ENCODE measurements around the gene CACUL1. TPM values are rescaled to one million over a fixed set of nuclear protein-coding genes. Genes with fewer than 3 reads are reported as not detected.
"Not testable (repeated sequence)": the region's sequence is repeated elsewhere in the genome, so short reads cannot be mapped to it uniquely, and the experiment has no call there.

Gene CACUL1
- total RNA-seq, 1 experiment from 2014 or later: 38.5 TPM

- Histone ChIP-seq H2AK5ac (ENCODE audit: insufficient read length, low read length) (no peak overlapping the region), H3T11ph (ENCODE audit: low read length) (no peak overlapping the region), H3K23me2 (ENCODE audit: insufficient read length, low read depth, low read length, poor library complexity, severe bottlenecking) (no peaks in the 10 kb centered on the region), H2BK12ac (ENCODE audit: insufficient read length, low read depth, low read length) (no peak overlapping the region), H2BK15ac (ENCODE audit: low read depth, low read length) (no peak overlapping the region), H3K27ac (ENCODE audit: insufficient read length, low read depth, low read length) (no peak overlapping the region), H2BK120ac (ENCODE audit: low read depth, low read length, poor library complexity, severe bottlenecking) (no peak overlapping the region), H2AFZ (ENCODE audit: low read length) (no peak overlapping the region), H3K27me3 (ENCODE audit: insufficient read depth, low read length) (no peaks in the 10 kb centered on the region), H4K91ac (ENCODE audit: insufficient read length, low read depth, low read length) (no peak overlapping the region), H2BK5ac (ENCODE audit: insufficient read length, low read length) (no peak overlapping the region), H3K4me2 (ENCODE audit: insufficient read depth, insufficient read length, low read length) (no peak overlapping the region), H3K9ac (ENCODE audit: extremely low read depth, insufficient read length, low read length) (no peak overlapping the region), H3K4me1 (ENCODE audit: insufficient read depth, low read length) (no peaks in the 10 kb centered on the region), H3K4ac (ENCODE audit: low read depth, low read length) (no peak overlapping the region), H3K23ac (ENCODE audit: insufficient read length, low read depth, low read length) (no peak overlapping the region), H4K5ac (ENCODE audit: insufficient read length, low read depth, low read length) (no peak overlapping the region), H3K18ac (ENCODE audit: insufficient read length, low read depth, low read length) (no peak overlapping the region), H3K79me2 (ENCODE audit: insufficient read depth, low read length) (no peaks in the 10 kb centered on the region), H3K9me3 (ENCODE audit: control insufficient read depth, low read depth, low read length) (no peaks in the 10 kb centered on the region), H2BK20ac (ENCODE audit: low read depth, low read length, poor library complexity, severe bottlenecking) (no peak overlapping the region), H3K79me1 (ENCODE audit: insufficient read depth, low read depth, low read length, poor library complexity, severe bottlenecking) (no peaks in the 10 kb centered on the region), H4K8ac (replicated peaks; ENCODE audit: insufficient read length, low read depth, low read length) (no peak overlapping the region), H3K56ac (ENCODE audit: insufficient read length, low read depth, low read length) (no peak overlapping the region), H4K20me1 (ENCODE audit: control insufficient read depth, insufficient read depth, insufficient read length) (no peaks in the 10 kb centered on the region), H3K14ac (ENCODE audit: insufficient read depth, low read length) (no peak overlapping the region)
- Mint-ChIP-seq H3K27ac (no peak overlapping the region), H3K27me3 (ENCODE audit: low read depth) (no peaks in the 10 kb centered on the region; the same call in 1 of the 2 replicates), H3K36me3 (ENCODE audit: insufficient read depth in 1 of 3, low read depth in 3 of 3) (peaks cover 0 to 3% (median 2%) of the 10 kb centered on the region in 3 experiments; a peak in 1 of 7 replicates), H3K9me3 (peaks cover 7 to 15% of the 10 kb centered on the region in 2 experiments), H3K4me1 (no peaks in the 10 kb centered on the region; a peak in 1 of 4 replicates), H3K4me3 (no peak overlapping the region)
- TF ChIP-seq CTCF (conservative IDR thresholded peaks at IDR 0.05): no peak
- WGBS (ENCODE audit: extremely low coverage, insufficient read length, low lambda C conversion rate): no CpG with 5 or more reads among the region's 3 CpGs
- DNase-seq: no peak
Measured at GRCh38 chr10:118798231-118798662, 43.5 kb upstream of the CACUL1 start.

- H2BK120ac ChIP-seq (ENCODE audit: low read depth, low read length, poor library complexity, severe bottlenecking); H3K27me3 Mint-ChIP-seq (ENCODE audit: low read depth); H3K27me3 ChIP-seq (ENCODE audit: insufficient read depth, low read length); H2BK15ac ChIP-seq (ENCODE audit: low read depth, low read length); H3K9ac ChIP-seq (ENCODE audit: extremely low read depth, insufficient read length, low read length); H2AK5ac ChIP-seq (ENCODE audit: insufficient read length, low read length); H4K91ac ChIP-seq (ENCODE audit: insufficient read length, low read depth, low read length); H3K23me2 ChIP-seq (ENCODE audit: insufficient read length, low read depth, low read length, poor library complexity, severe bottlenecking); H3K9me3 ChIP-seq (ENCODE audit: control insufficient read depth, low read depth, low read length); H4K5ac ChIP-seq (ENCODE audit: insufficient read length, low read depth, low read length); H2BK12ac ChIP-seq (ENCODE audit: insufficient read length, low read depth, low read length); H3K4me2 ChIP-seq (ENCODE audit: insufficient read depth, insufficient read length, low read length); H3K79me1 ChIP-seq (ENCODE audit: insufficient read depth, low read depth, low read length, poor library complexity, severe bottlenecking); H3K56ac ChIP-seq (ENCODE audit: insufficient read length, low read depth, low read length); H3K27ac Mint-ChIP-seq; H3K18ac ChIP-seq (ENCODE audit: insufficient read length, low read depth, low read length); H3T11ph ChIP-seq (ENCODE audit: low read length); H3K79me2 ChIP-seq (ENCODE audit: insufficient read depth, low read length); H2BK20ac ChIP-seq (ENCODE audit: low read depth, low read length, poor library complexity, severe bottlenecking); H4K20me1 ChIP-seq (ENCODE audit: control insufficient read depth, insufficient read depth, insufficient read length); H3K14ac ChIP-seq (ENCODE audit: insufficient read depth, low read length); H4K8ac ChIP-seq (replicated peaks; ENCODE audit: insufficient read length, low read depth, low read length); H3K4me1 Mint-ChIP-seq; H3K4ac ChIP-seq (ENCODE audit: low read depth, low read length); H3K23ac ChIP-seq (ENCODE audit: insufficient read length, low read depth, low read length); H3K4me3 Mint-ChIP-seq; H2BK5ac ChIP-seq (ENCODE audit: insufficient read length, low read length); H3K36me3 Mint-ChIP-seq (ENCODE audit: insufficient read depth in 1 of 3, low read depth in 3 of 3); DNase-seq; H2AFZ ChIP-seq (ENCODE audit: low read length); H3K27ac ChIP-seq (ENCODE audit: insufficient read length, low read depth, low read length); H3K4me1 ChIP-seq (ENCODE audit: insufficient read depth, low read length): not testable (repeated sequence)
- peaks cover 7 to 18% of the 10 kb centered on the region in 2 experiments for H3K9me3 Mint-ChIP-seq
- WGBS (ENCODE audit: extremely low coverage, insufficient read length, low lambda C conversion rate): no CpG with 5 or more reads among the region's 7 CpGs
Measured at GRCh38 chr10:118794971-118795370, 40.2 kb upstream of the CACUL1 start.

Data from H9 (cell line).